Fibroblast of villous mesenchyme (primary cell): ENCODE results near the gene CLDND2. TPM values are rescaled to one million over a fixed set of nuclear protein-coding genes. Genes with fewer than 3 reads are reported as not detected.

Experiments used
- DNase-seq: peaks from one replicate; pipeline ENCODE4 v3.0.0-alpha.2; 2010; ENCODE audit warnings: low read depth
- H3K4me3 ChIP-seq: 2 replicates; pipeline ENCODE4 v1.5.1; 2011; ENCODE audit warnings: low read depth, mild to moderate bottlenecking, low read length
- total RNA-seq: library from RNA; depleted of rRNA; stranded (reverse); fragments of >200 nt; gene quantifications from 2 replicates; pipeline ENCODE4 v1.2.3, GENCODE V29; 2012
- TF ChIP-seq, protein P1 (sequence below): IDR thresholded peaks from 2 replicates; pipeline ENCODE4 v1.5.1; 2012; ENCODE audit warnings: low read depth, mild to moderate bottlenecking, low read length; ENCODE audit not compliant: insufficient read depth

Gene CLDND2
- total RNA-seq, 1 donor: not detected

- H3K4me3 ChIP-seq: no peak overlapping the region
- no peak for DNase-seq
- TF ChIP-seq, protein P1, sequence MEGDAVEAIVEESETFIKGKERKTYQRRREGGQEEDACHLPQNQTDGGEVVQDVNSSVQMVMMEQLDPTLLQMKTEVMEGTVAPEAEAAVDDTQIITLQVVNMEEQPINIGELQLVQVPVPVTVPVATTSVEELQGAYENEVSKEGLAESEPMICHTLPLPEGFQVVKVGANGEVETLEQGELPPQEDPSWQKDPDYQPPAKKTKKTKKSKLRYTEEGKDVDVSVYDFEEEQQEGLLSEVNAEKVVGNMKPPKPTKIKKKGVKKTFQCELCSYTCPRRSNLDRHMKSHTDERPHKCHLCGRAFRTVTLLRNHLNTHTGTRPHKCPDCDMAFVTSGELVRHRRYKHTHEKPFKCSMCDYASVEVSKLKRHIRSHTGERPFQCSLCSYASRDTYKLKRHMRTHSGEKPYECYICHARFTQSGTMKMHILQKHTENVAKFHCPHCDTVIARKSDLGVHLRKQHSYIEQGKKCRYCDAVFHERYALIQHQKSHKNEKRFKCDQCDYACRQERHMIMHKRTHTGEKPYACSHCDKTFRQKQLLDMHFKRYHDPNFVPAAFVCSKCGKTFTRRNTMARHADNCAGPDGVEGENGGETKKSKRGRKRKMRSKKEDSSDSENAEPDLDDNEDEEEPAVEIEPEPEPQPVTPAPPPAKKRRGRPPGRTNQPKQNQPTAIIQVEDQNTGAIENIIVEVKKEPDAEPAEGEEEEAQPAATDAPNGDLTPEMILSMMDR: no peak
Observed at GRCh38 chr19:51323481-51324166, 45.2 kb downstream of the CLDND2 start.

GRCh38 chr19:51321799-51322198, 47.0 kb downstream of the CLDND2 start:
- no peak overlapping the region for H3K4me3 ChIP-seq
- TF ChIP-seq, protein P1: no peak
- DNase-seq: no peak

GRCh38 chr19:51320280-51320657, 48.5 kb downstream of the CLDND2 start:
- TF ChIP-seq, protein P1: no peak
- no peak overlapping the region for H3K4me3 ChIP-seq
- DNase-seq: no peak

DNA sequence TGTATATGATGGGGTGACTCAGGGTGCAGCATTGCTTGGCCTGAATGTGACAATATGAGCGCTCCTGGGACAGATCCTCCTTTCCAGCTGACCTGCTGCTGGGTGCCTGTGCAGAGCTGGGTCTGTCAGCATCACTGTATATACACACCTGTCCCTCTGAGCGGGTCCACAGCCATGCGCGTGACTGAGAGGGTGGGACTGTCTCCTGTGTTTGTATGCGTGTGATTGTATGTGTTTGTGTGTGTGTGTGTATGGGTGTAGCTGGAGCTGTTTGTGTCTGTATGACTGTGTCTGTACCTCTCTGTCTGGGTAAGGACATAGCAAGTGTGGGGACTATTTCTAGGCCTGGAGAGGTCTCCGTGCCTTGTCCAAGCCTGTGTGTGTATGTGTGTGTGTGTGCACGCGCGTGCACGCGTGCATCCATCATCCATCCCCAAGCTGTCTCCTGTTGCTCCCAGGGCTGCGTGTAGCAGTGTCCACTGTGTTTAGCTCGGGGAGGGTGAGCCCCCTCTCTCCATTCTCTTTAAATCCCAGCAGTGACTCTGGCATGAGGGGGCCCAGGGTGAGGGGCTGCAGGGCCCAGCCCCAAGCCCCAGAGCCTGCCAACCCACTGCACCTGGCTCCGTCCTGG, 49.0 kb downstream of the CLDND2 start:
- no peak overlapping the region for H3K4me3 ChIP-seq
- TF ChIP-seq, protein P1: no peak
- DNase-seq: no peak

DNA sequence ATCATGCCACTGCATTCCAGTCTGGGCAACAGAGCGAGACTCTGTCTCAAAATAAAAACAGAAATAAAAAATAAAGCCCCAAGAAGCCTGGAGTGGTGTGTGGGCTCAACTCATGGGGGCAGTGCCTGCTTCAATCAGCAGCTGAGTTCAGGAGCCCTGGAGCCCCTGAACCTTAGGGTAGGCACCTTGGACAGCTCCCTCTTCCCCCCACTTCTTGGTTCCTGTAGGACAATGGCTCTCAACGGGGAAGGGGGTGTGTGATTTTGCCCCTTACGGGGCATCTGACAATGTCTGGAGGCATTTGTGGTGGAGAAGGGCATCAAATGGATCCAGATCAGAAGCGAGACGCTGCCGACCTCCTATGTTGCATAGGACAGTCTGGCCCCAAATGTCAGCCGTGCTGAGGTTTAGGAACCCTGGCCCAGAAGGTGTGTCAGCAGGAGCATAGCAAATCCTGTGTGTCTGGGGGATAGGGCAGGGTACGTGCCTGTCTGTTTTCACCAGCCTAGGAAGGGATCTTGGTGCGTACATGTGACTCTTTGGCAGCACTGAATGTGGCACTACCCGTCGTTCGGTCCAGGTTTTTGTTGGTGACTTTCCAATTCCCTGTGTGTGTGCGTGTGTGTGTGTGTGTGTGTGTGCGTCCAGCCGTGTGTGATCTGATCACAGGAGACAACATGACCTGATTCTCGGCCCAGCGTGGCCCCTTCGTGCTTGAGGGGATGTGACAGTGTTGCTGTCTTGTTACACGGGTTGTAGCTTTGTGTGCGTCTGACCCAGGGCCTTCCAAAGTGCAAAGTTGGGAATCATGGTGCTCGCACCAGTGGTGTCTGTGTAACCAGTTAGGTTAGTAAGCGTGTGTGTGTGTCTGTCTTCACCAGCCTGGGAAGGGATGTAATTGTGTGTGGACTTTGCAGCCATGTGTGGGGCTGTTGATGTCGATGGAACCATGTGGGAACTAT, 49.8 kb downstream of the CLDND2 start:
- H3K4me3 ChIP-seq: no peak overlapping the region
- TF ChIP-seq, protein P1: no peak
- DNase-seq: no peak

- no peak for DNase-seq
- no peak overlapping the region for H3K4me3 ChIP-seq
- TF ChIP-seq, protein P1: no peak
Observed at GRCh38 chr19:51317968-51318367, 50.8 kb downstream of the CLDND2 start.
